Fibroblast of the aortic adventitia (primary cell): Measurements from ENCODE around the gene ODF4. TPM values are rescaled to one million over a fixed set of nuclear protein-coding genes. Genes with fewer than 3 reads are reported as not detected.

Experiments
- DNase-seq: peaks from one replicate; pipeline ENCODE4 v3.0.0-alpha.2; 2010; ENCODE audit warnings: low read depth
- H3K4me3 ChIP-seq: 2 replicates; pipeline ENCODE4 v1.5.1; 2011; ENCODE audit warnings: low read depth, mild to moderate bottlenecking, control low read depth, low read length, moderate library complexity
- CTCF ChIP-seq: IDR thresholded peaks from 2 replicates; pipeline ENCODE4 v1.5.1; 2011; ENCODE audit warnings: mild to moderate bottlenecking, low read length, control low read depth, inconsistent platforms; ENCODE audit not compliant: insufficient read depth
- total RNA-seq: library from RNA; depleted of rRNA; stranded (reverse); fragments of >200 nt; gene quantifications from 2 replicates; pipeline ENCODE4 v1.2.3, GENCODE V29; 2012; ENCODE audit warnings: low replicate concordance

The ODF4 gene
- not detected in 2 replicates for total RNA-seq

- no peak for DNase-seq
- no peak within 1 kb of the TSS for H3K4me3 ChIP-seq
- TF ChIP-seq CTCF: no peak
Measured at GRCh38 chr17:8339540-8339939, at the start of gene ODF4. Gene ODF4, plus strand, starts transcription at chr17:8339840. Its CDS starts 212 bp downstream, at chr17:8340052.

GRCh38 chr17:8290043-8290442, 49.6 kb upstream of the ODF4 start:
- DNase-seq: no peak
- TF ChIP-seq CTCF: no peak
- H3K4me3 ChIP-seq: no peak overlapping the region

GRCh38 chr17:8292639-8293395, 46.8 kb upstream of the ODF4 start:
- H3K4me3 ChIP-seq: no peak overlapping the region
- TF ChIP-seq CTCF: no peak
- DNase-seq: no peak

GRCh38 chr17:8294361-8294760, 45.3 kb upstream of the ODF4 start:
- H3K4me3 ChIP-seq: no peak overlapping the region

GRCh38 chr17:8294814-8295316, 44.8 kb upstream of the ODF4 start:
- TF ChIP-seq CTCF: no peak
- H3K4me3 ChIP-seq: peak overlapping the region; percentile 67
- no peak for DNase-seq

More at GRCh38 chr17:8294361-8294760, 45.3 kb upstream of the ODF4 start:
- DNase-seq: no peak
- TF ChIP-seq CTCF: no peak

- no peak overlapping the region for H3K4me3 ChIP-seq
- TF ChIP-seq CTCF: no peak
- no peak for DNase-seq
Measured at GRCh38 chr17:8300226-8300625, 39.4 kb upstream of the ODF4 start.
